ENCODE measurements around the gene VAV2. TPM values are rescaled to one million over a fixed set of nuclear protein-coding genes. Genes with fewer than 3 reads are reported as not detected.

The VAV2 gene
- total RNA-seq, 1 experiment from 2014 or later: 24.7 TPM

DNA sequence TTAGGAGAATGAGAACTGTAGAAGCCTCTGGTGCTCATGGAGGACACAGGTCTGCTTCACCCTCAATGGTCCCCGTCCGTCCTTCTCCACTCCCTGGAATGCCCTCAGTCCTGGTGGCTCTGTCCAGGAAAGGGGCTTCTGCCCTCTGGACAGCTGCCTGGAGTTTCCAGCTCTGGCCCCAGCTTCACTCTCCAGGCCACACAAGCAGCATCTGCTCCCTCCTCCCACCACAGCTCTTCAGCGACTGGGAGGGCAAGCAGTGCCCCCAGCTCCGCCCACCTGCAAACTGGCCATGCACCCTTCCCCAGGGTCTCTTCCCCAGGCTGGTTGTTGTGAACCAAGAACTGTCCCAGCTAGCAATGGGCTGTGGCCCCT, 258.7 kb downstream of the VAV2 start:
- ATAC-seq (peak; percentile 15; the same call in 1 of the 2 replicates), DNase-seq (ENCODE audit: low read depth, low spot score) (no peak)
- Histone ChIP-seq H3K27ac (ENCODE audit: low read length) (no peak overlapping the region), H3K36me3 (ENCODE audit: control insufficient read depth, insufficient read depth, low read length) (no peaks in the 10 kb centered on the region), H3K27me3 (ENCODE audit: control insufficient read depth, insufficient read depth, low read length) (no peaks in the 10 kb centered on the region), H3K4me1 (ENCODE audit: control insufficient read depth, insufficient read depth, low read length) (no peaks in the 10 kb centered on the region), H3K9me3 (ENCODE audit: control insufficient read depth, insufficient read depth, low read depth, low read length) (no peaks in the 10 kb centered on the region), H3K4me3 (ENCODE audit: low read depth in 2 of 2, low read length in 2 of 2) (no peak overlapping the region)
- POLR2A ChIA-PET: no interaction called here
- in situ Hi-C loops (cut with HindIII; ENCODE audit: low pct_unique_long_range_greater_than_20kb, low sequenced_read_pairs): no loop called here
- intact Hi-C loops (cut with micrococcal nuclease; ENCODE audit: unreplicated experiment): no loop called here
- no TSS peak for BruUV-seq (replicated peaks)
- TF ChIP-seq POLR2AphosphoS5 (IDR thresholded peaks at IDR 0.05; ENCODE audit: low read depth, low read length): no peak
- no peak for TF ChIP-seq SIN3A (IDR thresholded peaks at IDR 0.05; ENCODE audit: borderline replicate concordance, insufficient read depth, low read depth, low read length)
- TF ChIP-seq, protein P1, sequence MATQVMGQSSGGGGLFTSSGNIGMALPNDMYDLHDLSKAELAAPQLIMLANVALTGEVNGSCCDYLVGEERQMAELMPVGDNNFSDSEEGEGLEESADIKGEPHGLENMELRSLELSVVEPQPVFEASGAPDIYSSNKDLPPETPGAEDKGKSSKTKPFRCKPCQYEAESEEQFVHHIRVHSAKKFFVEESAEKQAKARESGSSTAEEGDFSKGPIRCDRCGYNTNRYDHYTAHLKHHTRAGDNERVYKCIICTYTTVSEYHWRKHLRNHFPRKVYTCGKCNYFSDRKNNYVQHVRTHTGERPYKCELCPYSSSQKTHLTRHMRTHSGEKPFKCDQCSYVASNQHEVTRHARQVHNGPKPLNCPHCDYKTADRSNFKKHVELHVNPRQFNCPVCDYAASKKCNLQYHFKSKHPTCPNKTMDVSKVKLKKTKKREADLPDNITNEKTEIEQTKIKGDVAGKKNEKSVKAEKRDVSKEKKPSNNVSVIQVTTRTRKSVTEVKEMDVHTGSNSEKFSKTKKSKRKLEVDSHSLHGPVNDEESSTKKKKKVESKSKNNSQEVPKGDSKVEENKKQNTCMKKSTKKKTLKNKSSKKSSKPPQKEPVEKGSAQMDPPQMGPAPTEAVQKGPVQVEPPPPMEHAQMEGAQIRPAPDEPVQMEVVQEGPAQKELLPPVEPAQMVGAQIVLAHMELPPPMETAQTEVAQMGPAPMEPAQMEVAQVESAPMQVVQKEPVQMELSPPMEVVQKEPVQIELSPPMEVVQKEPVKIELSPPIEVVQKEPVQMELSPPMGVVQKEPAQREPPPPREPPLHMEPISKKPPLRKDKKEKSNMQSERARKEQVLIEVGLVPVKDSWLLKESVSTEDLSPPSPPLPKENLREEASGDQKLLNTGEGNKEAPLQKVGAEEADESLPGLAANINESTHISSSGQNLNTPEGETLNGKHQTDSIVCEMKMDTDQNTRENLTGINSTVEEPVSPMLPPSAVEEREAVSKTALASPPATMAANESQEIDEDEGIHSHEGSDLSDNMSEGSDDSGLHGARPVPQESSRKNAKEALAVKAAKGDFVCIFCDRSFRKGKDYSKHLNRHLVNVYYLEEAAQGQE (IDR thresholded peaks at IDR 0.05; ENCODE audit: insufficient read depth in 1 of 2, low read depth in 2 of 2, low read length in 1 of 2): no peak
- no peak for TF ChIP-seq TCF7L2 (IDR thresholded peaks at IDR 0.05; ENCODE audit: low read depth, low read length)
- TF ChIP-seq, protein P2, sequence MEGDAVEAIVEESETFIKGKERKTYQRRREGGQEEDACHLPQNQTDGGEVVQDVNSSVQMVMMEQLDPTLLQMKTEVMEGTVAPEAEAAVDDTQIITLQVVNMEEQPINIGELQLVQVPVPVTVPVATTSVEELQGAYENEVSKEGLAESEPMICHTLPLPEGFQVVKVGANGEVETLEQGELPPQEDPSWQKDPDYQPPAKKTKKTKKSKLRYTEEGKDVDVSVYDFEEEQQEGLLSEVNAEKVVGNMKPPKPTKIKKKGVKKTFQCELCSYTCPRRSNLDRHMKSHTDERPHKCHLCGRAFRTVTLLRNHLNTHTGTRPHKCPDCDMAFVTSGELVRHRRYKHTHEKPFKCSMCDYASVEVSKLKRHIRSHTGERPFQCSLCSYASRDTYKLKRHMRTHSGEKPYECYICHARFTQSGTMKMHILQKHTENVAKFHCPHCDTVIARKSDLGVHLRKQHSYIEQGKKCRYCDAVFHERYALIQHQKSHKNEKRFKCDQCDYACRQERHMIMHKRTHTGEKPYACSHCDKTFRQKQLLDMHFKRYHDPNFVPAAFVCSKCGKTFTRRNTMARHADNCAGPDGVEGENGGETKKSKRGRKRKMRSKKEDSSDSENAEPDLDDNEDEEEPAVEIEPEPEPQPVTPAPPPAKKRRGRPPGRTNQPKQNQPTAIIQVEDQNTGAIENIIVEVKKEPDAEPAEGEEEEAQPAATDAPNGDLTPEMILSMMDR (IDR thresholded peaks at IDR 0.05): no peak
- CTCF ChIA-PET: no interaction called here

DNA sequence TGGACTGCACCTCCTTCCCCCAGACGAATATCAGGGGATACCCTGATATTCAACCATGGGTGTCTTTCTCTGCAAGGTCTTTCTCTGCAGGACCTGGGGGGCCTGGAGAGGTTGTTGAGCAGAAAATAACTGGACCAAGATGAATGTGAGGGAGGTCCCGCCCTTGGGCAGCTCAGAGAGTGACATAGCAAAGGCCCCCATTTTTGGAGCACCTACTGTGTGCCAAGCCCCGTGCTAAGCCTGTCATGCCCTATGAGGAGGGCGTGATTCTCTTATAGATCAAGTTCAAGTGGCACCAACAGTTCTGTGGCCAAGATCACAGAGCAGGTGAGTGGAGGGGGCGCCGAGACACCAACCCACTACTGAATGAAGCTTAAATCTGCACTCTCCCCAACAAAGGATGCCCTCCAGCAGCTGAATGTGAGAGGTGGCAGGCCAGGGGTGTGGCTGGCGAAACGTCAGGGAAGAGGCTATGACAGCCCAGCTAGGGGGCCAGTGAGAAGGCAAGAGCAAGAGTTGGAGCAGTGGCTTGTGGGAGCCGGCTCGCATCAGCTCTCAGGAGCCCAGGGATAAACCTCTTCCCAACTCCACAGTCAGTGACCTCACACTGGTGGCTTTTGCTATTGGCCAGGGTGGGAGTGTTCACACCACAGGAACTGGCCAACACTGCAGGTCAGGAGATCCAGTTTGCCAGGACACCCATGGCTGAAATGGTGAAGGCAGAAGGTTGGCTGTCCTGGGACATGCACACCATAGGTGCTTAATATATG, 259.3 kb downstream of the VAV2 start:
- no peak overlapping the region for H3K4me3 ChIP-seq (ENCODE audit: low read depth in 2 of 2, low read length in 2 of 2)
- in situ Hi-C loops (cut with HindIII; ENCODE audit: low pct_unique_long_range_greater_than_20kb, low sequenced_read_pairs): no loop called here
- DNase-seq (ENCODE audit: low read depth, low spot score): no peak
- no peak for ATAC-seq
- no peaks in the 10 kb centered on the region for H3K36me3 ChIP-seq (ENCODE audit: control insufficient read depth, insufficient read depth, low read length)
- no peaks in the 10 kb centered on the region for H3K4me1 ChIP-seq (ENCODE audit: control insufficient read depth, insufficient read depth, low read length)
- BruUV-seq (replicated peaks): no TSS peak
- no peaks in the 10 kb centered on the region for H3K27me3 ChIP-seq (ENCODE audit: control insufficient read depth, insufficient read depth, low read length)
- POLR2A ChIA-PET: no interaction called here
- no peak overlapping the region for H3K27ac ChIP-seq (ENCODE audit: low read length)
- intact Hi-C loops (cut with micrococcal nuclease; ENCODE audit: unreplicated experiment): no loop called here
- no peaks in the 10 kb centered on the region for H3K9me3 ChIP-seq (ENCODE audit: control insufficient read depth, insufficient read depth, low read depth, low read length)
- no peak for TF ChIP-seq POLR2AphosphoS5 (IDR thresholded peaks at IDR 0.05; ENCODE audit: low read depth, low read length)
- TF ChIP-seq TCF7L2 (IDR thresholded peaks at IDR 0.05; ENCODE audit: low read depth, low read length): no peak
- no peak for TF ChIP-seq SIN3A (IDR thresholded peaks at IDR 0.05; ENCODE audit: borderline replicate concordance, insufficient read depth, low read depth, low read length)
- TF ChIP-seq, protein P1 (IDR thresholded peaks at IDR 0.05; ENCODE audit: insufficient read depth in 1 of 2, low read depth in 2 of 2, low read length in 1 of 2): no peak
- TF ChIP-seq, protein P2 (IDR thresholded peaks at IDR 0.05): no peak
- CTCF ChIA-PET: no interaction called here
